H1 (cell line): Measurements from ENCODE around the gene INCENP. TPM values are rescaled to one million over a fixed set of nuclear protein-coding genes. Genes with fewer than 3 reads are reported as not detected.
"Not testable (repeated sequence)": the region's sequence is repeated elsewhere in the genome, so short reads cannot be mapped to it uniquely, and the experiment has no call there.

Source experiments
- CTCF ChIA-PET: fragments of 300-600 bp; sonication (Branson Sonifier 250); formaldehyde crosslinking; loops from one replicate; lab custom pipeline; 2021; ENCODE audit not compliant: partially characterized antibody; lab: Charles Lee
- POLR2A ChIA-PET: fragments of 300-600 bp; sonication (Branson Sonifier 250); formaldehyde crosslinking; loops from one replicate; lab custom pipeline; 2021; ENCODE audit warnings: inconsistent platforms; ENCODE audit not compliant: partially characterized antibody; lab: Charles Lee
- DNase-seq, 2 experiments: peaks; one replicate each; pipeline versions ENCODE4 v3.0.0 to v3.0.0-alpha.2; 2010 to 2022; ENCODE audit warnings: low spot score in 2 of 2, low read depth in 1 of 2, mixed read lengths in 1 of 2
- FAIRE-seq: peaks from 2 replicates; lab custom pipeline; 2011; peaks lifted over from hg19 to GRCh38; lab: Jason Lieb, UNC
- H2AFZ ChIP-seq: 2 replicates; pipeline ENCODE4 v1.8.1; 2012; ENCODE audit warnings: low read length, inconsistent platforms
- H2AK5ac ChIP-seq: 2 replicates; pipeline ENCODE4 v1.6.1; 2013; ENCODE audit warnings: low read depth, low read length
- H2BK120ac ChIP-seq: replicated peaks from 2 replicates; pipeline ENCODE3; 2013; ENCODE audit warnings: low read depth, low read length, inconsistent platforms
- H2BK12ac ChIP-seq: 2 replicates; pipeline ENCODE4 v1.6.1; 2013; ENCODE audit warnings: low read depth, low read length
- H2BK15ac ChIP-seq: 2 replicates; pipeline ENCODE4 v1.6.1; 2013; ENCODE audit warnings: low read length
- H2BK20ac ChIP-seq: 2 replicates; pipeline ENCODE4 v1.6.1; 2013; ENCODE audit warnings: low read length
- H2BK5ac ChIP-seq: 2 replicates; pipeline ENCODE4 v1.6.1; 2013; ENCODE audit warnings: low read depth, low read length
- H3K14ac ChIP-seq: 2 replicates; pipeline ENCODE4 v1.6.1; 2013; ENCODE audit warnings: inconsistent platforms; ENCODE audit not compliant: insufficient read length
- H3K18ac ChIP-seq: 2 replicates; pipeline ENCODE4 v1.6.1; 2013; ENCODE audit warnings: low read length; ENCODE audit errors: extremely low read depth
- H3K23ac ChIP-seq: 2 replicates; pipeline ENCODE4 v1.6.1; 2013; ENCODE audit warnings: inconsistent platforms; ENCODE audit not compliant: insufficient read length
- H3K23me2 ChIP-seq: 2 replicates; pipeline ENCODE4 v1.6.1; 2013; ENCODE audit warnings: low read depth, low read length
- H3K27ac ChIP-seq: 2 replicates; pipeline ENCODE4 v1.6.1; 2011; ENCODE audit warnings: low read depth, low read length, inconsistent platforms
- H3K27me3 ChIP-seq, 4 experiments: replicated peaks in 1 of 4; 1 replicate in 1 of 4; 2 replicates in 3 of 4; pipeline versions ENCODE4 v1.6.1 to v1.8.1; 2011 to 2013; ENCODE audit warnings: low read length in 3 of 4, mild to moderate bottlenecking in 3 of 4, inconsistent platforms in 2 of 4, mixed read lengths in 2 of 4, moderate library complexity in 1 of 4; ENCODE audit not compliant: control insufficient read depth in 3 of 4, insufficient read depth in 3 of 4; ENCODE audit errors: extremely low read depth in 1 of 4
- H3K36me3 ChIP-seq, 4 experiments: 2 replicates each; pipeline versions ENCODE4 v1.6.1 to v1.8.1; 2011 to 2013; ENCODE audit warnings: mild to moderate bottlenecking in 4 of 4, low read length in 3 of 4, moderate library complexity in 2 of 4, control low read depth in 1 of 4, inconsistent platforms in 1 of 4; ENCODE audit not compliant: insufficient read depth in 4 of 4, control insufficient read depth in 2 of 4
- H3K4ac ChIP-seq: replicated peaks from 2 replicates; pipeline ENCODE3; 2013; ENCODE audit warnings: low read length, low read depth, mixed read lengths, inconsistent platforms; ENCODE audit not compliant: insufficient read length
- H3K4me1 ChIP-seq, 4 experiments: replicated peaks in 1 of 4; 1 replicate in 1 of 4; 2 replicates in 3 of 4; pipeline versions ENCODE4 v1.6.1 to v1.8.1; 2011 to 2013; ENCODE audit warnings: low read length in 3 of 4, inconsistent platforms in 2 of 4, mixed read lengths in 1 of 4; ENCODE audit not compliant: insufficient read depth in 4 of 4, control insufficient read depth in 3 of 4
- H3K4me2 ChIP-seq, 2 experiments: 2 replicates each; pipeline versions ENCODE4 v1.6.1 to v1.8.1; 2011 to 2013; ENCODE audit warnings: low read depth in 2 of 2, low read length in 2 of 2, control low read depth in 1 of 2, inconsistent platforms in 1 of 2, mild to moderate bottlenecking in 1 of 2; ENCODE audit not compliant: insufficient read depth in 1 of 2
- H3K4me3 ChIP-seq, 4 experiments: fragments of 200-600, 300-600 bp in 1 of 4; sonication (generic), shearing (Covaris generic), sonication (Bioruptor Twin) in 1 of 4; 2 replicates each; pipeline versions ENCODE4 v1.5.1 to v1.8.1; 2011 to 2016; ENCODE audit warnings: low read length in 4 of 4, low read depth in 3 of 4, control low read depth in 2 of 4, inconsistent platforms in 2 of 4, mild to moderate bottlenecking in 2 of 4, mixed read lengths in 1 of 4, moderate library complexity in 1 of 4; ENCODE audit not compliant: insufficient read depth in 2 of 4; ENCODE audit errors: extremely low read depth in 1 of 4
- H3K56ac ChIP-seq: replicated peaks from 2 replicates; pipeline ENCODE3; 2013; ENCODE audit warnings: low read depth, mild to moderate bottlenecking, mixed read lengths, low read length, inconsistent platforms; ENCODE audit not compliant: insufficient read length
- H3K79me1 ChIP-seq: 2 replicates; pipeline ENCODE4 v1.6.1; 2013; ENCODE audit warnings: low read depth, low read length, control low read depth
- H3K79me2 ChIP-seq, 2 experiments: 2 replicates each; pipeline versions ENCODE4 v1.6.1 to v1.8.1; 2012 to 2013; ENCODE audit warnings: low read length in 2 of 2, mild to moderate bottlenecking in 2 of 2, inconsistent platforms in 1 of 2; ENCODE audit not compliant: insufficient read depth in 2 of 2, control insufficient read depth in 1 of 2
- H3K9ac ChIP-seq, 4 experiments: replicated peaks in 1 of 4; 1 replicate in 1 of 4; 2 replicates in 3 of 4; pipeline versions ENCODE4 v1.6.1 to v1.8.1; 2011 to 2013; ENCODE audit warnings: low read depth in 3 of 4, low read length in 3 of 4, control low read depth in 2 of 4, mild to moderate bottlenecking in 2 of 4, moderate library complexity in 2 of 4, inconsistent platforms in 1 of 4; ENCODE audit errors: extremely low read depth in 1 of 4
- H3K9me3 ChIP-seq, 2 experiments: 2 replicates each; pipeline versions ENCODE4 v1.6.1 to v1.8.1; 2012 to 2013; ENCODE audit warnings: mild to moderate bottlenecking in 2 of 2, moderate library complexity in 2 of 2, control low read depth in 1 of 2, inconsistent platforms in 1 of 2, low read depth in 1 of 2, low read length in 1 of 2, mixed read lengths in 1 of 2; ENCODE audit not compliant: insufficient read depth in 2 of 2
- H4K20me1 ChIP-seq, 2 experiments: replicated peaks in 1 of 2; 2 replicates each; pipeline versions ENCODE3 to v1.8.1; 2011 to 2013; ENCODE audit warnings: inconsistent platforms in 2 of 2, low read length in 2 of 2, mild to moderate bottlenecking in 1 of 2; ENCODE audit not compliant: insufficient read depth in 2 of 2, control insufficient read depth in 1 of 2
- H4K5ac ChIP-seq: 2 replicates; pipeline ENCODE4 v1.6.1; 2013; ENCODE audit warnings: low read length, low read depth, mixed read lengths, inconsistent platforms; ENCODE audit not compliant: insufficient read length
- H4K8ac ChIP-seq: 2 replicates; pipeline ENCODE4 v1.8.0; 2013; ENCODE audit warnings: mild to moderate bottlenecking, moderate library complexity, low read length, inconsistent platforms; ENCODE audit not compliant: insufficient read depth; ENCODE audit errors: extremely low read depth
- H4K91ac ChIP-seq: replicated peaks from 2 replicates; pipeline ENCODE3; 2013; ENCODE audit warnings: low read length, mixed read lengths, inconsistent platforms; ENCODE audit not compliant: insufficient read length
- WGBS, 2 experiments: shearing (Covaris generic) in 1 of 2; methylation state at CpG; one replicate each; pipeline versions ENCODE4 v1.1.6 to v1.1.7; 2013 to 2015; ENCODE audit warnings: low lambda C conversion rate in 2 of 2, mixed read lengths in 2 of 2, inconsistent platforms in 1 of 2, low coverage in 1 of 2, missing lambda C conversion rate in 1 of 2; ENCODE audit not compliant: insufficient replicate concordance in 2 of 2, insufficient coverage in 1 of 2, insufficient read length in 1 of 2; ENCODE audit errors: extremely low coverage in 1 of 2, missing lambda C conversion rate in 1 of 2; 5-methylcytosine and 5-hydroxymethylcytosine counted together
- polyA plus RNA-seq, 7 experiments: library from polyadenylated mRNA; depleted of rRNA in 3 of 7; stranded (reverse) in 5 of 7; unstranded in 2 of 7; fragments of >200 nt in 5 of 7; fragments of 200-250 nt in 2 of 7; gene quantifications; 1 replicate in 5 of 7; 2 replicates in 1 of 7; 4 replicates in 1 of 7; pipeline versions ENCODE4 v1.2.1 to v1.2.3, GENCODE V29; 2011 to 2013; ENCODE audit warnings: missing spikeins in 2 of 7, mixed read lengths in 2 of 7
- total RNA-seq: library from RNA; stranded (reverse); fragmentation: NEBNext Ultra II Directional; extraction: Animal tissue kit (Norgen Biotek cat#: 25700); gene quantifications from 2 replicates; pipeline ENCODE4 v1.2.1, GENCODE V29; 2021

The INCENP gene
- total and polyA plus RNA-seq, 2 of the 8 experiments (the other 6 are each of a cell fraction or from before 2014, with no cell fraction given) = 25.4 to 132 TPM

GRCh38 chr11:62195010-62195409 is 71.2 kb downstream of the INCENP start:
- H3K9me3 ChIP-seq, H3K4ac ChIP-seq, H3K4me2 ChIP-seq, H2AFZ ChIP-seq, H2BK12ac ChIP-seq, H3K79me2 ChIP-seq, DNase-seq, H3K27ac ChIP-seq, H2AK5ac ChIP-seq, H2BK120ac ChIP-seq, FAIRE-seq, H3K9ac ChIP-seq, H3K4me1 ChIP-seq, H3K23ac ChIP-seq, H4K20me1 ChIP-seq, H2BK15ac ChIP-seq, H4K91ac ChIP-seq, H3K23me2 ChIP-seq, H3K27me3 ChIP-seq, H2BK5ac ChIP-seq, H4K5ac ChIP-seq, H3K79me1 ChIP-seq, H4K8ac ChIP-seq, H3K56ac ChIP-seq, H3K36me3 ChIP-seq, H3K14ac ChIP-seq, H3K4me3 ChIP-seq, POLR2A ChIA-PET, H2BK20ac ChIP-seq, H3K18ac ChIP-seq: not testable (repeated sequence)
- CTCF ChIA-PET = interaction anchor here (1.1 kb wide), 1 partner anchor 116 kb away, joined by 3 read pairs; no protein-coding TSS in a partner anchor
- 36% methylated on average over 3 of the region's 9 CpGs; no CpG with 5 or more reads in 1 of the 2 experiments for WGBS, 2 experiments
